HG03103 (cell line): ENCODE data around the gene SNAPC3.
"Not testable (repeated sequence)": the region's sequence is repeated elsewhere in the genome, so short reads cannot be mapped to it uniquely, and the experiment has no call there.

Experiments used
- ATAC-seq: cut with Tn5 transposase; IDR thresholded peaks from one replicate; pipeline ENCODE4 v1.9.1; 2021; ENCODE audit warnings: low read depth; ENCODE audit not compliant: unreplicated experiment

The SNAPC3 gene

GRCh38 chr9:15421990-15422371 is 695 bp upstream of the SNAPC3 start:
- no peak for ATAC-seq

- ATAC-seq: peak; percentile 1
Measured at GRCh38 chr9:15423231-15423985, 732 bp downstream of the SNAPC3 start.

GRCh38 chr9:15426019-15426418 is 3.3 kb downstream of the SNAPC3 start:
- ATAC-seq: peak; percentile 50

DNA sequence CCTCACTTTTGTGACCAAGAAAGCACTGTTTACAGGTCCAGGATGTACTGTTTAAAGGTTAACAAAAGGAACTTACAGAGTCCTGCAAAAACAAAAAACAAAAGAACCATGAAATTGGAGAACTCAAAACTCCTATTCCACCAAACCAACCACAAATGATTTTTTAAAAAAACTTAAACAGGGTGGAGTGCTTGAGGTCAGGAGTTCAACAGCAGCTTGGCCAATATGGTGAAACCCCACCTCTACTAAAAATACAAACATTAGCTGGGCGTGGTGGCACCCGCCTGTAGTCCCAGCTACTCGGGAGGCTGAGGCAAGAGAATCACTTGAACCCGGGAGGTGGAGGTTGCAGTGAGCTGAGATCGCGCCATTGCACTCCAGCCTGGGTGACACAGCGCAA is 5.0 kb downstream of the SNAPC3 start:
- ATAC-seq: not testable (repeated sequence)

- ATAC-seq: no peak
Measured at GRCh38 chr9:15430920-15431844, 8.5 kb downstream of the SNAPC3 start.

DNA sequence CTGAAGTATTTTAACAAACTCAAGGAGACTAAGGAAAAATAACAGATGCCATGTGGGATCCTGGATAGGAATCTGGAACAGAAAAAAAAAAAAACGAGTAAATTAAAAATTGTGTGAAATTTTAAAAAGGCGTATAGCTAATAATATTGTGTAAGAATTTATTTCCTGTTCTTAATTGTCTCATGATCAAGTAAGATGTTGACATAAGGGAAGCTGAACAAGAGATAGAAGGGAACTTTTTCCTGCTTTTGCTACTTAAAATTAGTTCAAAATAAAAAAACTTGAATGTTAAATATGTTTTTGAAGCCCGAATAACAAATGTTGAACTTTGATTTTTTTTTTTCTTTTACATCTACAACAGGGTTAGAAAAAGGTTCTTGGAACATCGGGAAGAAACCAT is 10.5 kb downstream of the SNAPC3 start:
- no peak for ATAC-seq

- peak; percentile 43 for ATAC-seq
Measured at GRCh38 chr9:15433661-15434060, 11.0 kb downstream of the SNAPC3 start.

DNA sequence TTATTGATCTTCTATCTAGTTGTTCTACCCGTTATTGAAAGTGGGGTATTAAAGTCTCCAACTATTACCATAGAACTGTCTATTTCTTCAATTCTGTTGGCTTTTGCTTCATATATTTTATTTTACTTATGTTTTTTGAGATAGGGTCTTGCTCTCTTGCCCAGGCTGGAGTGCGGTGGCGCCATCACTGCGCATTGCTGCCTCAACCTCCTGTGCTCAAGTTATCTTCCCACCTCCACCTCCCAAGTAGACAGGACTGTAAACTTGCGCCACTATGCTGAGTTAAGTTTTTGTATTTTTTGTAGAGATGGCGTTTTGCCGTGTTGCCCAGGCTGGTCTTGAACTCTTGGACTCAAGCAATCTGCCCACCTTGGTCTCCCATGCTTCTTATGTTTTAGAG is 16.2 kb downstream of the SNAPC3 start:
- ATAC-seq: no peak

DNA sequence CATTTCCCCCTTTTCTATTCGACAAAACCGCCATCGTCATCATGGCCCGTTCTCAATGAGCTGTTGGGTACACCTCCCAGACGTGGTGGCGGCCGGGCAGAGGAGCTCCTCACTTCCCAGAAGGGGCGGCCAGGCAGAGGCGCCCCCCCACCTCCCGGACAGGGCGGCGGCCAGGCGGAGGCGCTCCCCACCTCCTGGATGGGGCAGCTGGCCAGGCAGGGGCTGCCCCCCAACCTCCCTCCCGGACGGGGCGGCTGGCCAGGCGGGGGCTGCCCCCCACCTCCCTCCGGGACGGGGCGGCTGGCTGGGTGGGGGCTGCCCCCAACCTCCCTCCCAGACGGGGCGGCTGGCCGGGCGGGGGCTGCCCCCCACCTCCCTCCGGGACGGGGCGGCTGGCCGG is 19.2 kb downstream of the SNAPC3 start:
- ATAC-seq: not testable (repeated sequence)

DNA sequence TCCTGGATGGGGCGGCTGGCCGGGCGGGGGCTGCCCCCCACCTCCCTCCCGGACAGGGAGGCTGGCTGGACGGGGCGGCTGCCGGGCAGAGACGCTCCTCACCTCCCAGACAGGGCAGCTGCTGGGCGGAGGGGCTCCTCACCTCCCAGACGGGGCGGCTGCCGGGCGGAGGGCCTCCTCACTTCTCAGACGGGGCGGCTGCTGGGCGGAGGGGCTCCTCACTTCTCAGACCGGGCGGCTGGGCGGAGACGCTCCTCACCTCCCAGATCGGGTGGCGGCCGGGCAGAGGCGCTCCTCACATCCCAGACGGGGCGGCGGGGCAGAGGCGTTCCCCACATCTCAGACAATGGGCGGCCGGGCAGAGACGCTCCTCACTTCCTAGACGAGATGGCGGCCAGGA is 19.6 kb downstream of the SNAPC3 start:
- ATAC-seq: not testable (repeated sequence)

- no peak for ATAC-seq
Measured at GRCh38 chr9:15444141-15444540, 21.5 kb downstream of the SNAPC3 start.

DNA sequence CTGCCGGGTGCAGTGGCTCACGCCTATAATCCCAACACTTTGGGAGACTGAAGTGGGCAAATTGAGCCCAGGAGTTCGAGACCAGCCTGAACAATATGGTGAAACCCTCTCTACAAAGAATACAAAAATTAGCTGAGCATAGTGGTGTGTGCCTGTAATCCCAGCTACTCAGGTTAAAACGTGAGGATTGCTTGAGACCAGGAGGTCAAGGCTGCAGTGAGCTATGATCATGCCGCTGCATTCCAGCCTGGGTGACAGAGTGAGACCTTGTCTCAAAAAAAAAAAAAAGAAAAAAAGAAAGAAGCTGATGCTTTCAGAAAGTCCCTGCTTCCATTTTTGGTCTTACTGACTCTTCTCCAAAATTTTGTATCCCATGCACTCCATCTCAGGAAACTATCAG is 31.3 kb downstream of the SNAPC3 start:
- ATAC-seq: no peak

- ATAC-seq: no peak
Measured at GRCh38 chr9:15461056-15461455, 38.4 kb downstream of the SNAPC3 start.

DNA sequence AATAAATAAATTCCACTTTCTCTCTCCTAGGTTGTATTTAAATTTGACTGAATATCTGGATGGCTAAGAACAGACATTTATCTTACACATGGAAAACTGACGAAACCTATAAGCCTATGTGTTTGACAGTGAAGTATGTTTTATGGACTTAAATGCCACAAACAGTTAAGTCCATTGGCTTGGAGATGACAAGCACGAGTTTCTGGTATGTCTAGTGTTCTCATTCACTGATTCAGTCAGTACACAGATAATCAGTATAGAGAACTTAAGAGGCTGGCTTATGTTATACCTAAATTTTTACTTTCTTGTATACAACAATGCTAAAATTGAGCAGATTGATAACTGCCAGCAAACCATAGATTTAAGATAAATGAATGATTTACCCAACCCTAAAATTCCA is 38.9 kb downstream of the SNAPC3 start:
- no peak for ATAC-seq

GRCh38 chr9:15468145-15468544 is 45.5 kb downstream of the SNAPC3 start:
- no peak for ATAC-seq

DNA sequence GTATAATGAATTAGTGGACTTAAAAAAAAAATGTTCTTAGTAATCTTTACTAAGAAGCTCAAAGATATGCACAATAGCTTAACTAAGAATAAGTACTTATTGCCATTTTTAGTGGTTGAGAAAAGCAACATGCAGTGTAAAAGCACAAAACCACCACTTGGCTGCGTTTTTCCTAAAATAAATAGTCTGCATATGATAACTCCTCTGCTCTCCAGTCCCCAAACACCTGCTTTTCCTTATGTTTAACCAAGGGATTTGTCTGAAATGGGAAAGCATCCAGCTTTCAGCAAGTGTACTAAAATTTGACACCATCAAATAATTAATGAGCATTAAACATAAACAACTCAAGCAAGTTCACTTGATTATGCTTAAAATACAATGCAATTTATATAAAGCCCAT is 46.7 kb downstream of the SNAPC3 start:
- ATAC-seq: no peak

DNA sequence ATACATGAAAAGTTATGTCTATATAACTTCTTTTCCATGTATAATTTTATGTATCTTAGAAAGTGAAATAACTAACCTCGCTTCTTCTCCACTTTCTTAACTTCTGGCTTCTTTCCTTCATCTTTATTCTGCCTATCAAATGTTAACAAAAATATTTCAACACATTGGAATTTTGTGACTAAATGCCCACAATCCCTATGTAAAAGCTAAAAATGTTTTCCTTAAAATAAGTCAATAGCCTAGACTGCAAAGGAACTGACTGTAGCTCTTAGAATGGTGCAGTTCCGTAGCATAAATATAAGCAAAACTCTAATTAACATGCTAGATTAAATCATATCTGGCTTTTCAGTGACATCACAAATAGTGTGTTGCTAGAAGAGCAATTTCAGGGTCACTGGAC is 47.2 kb downstream of the SNAPC3 start:
- no peak for ATAC-seq

GRCh38 chr9:15475923-15476536 is 53.4 kb downstream of the SNAPC3 start:
- ATAC-seq: no peak

DNA sequence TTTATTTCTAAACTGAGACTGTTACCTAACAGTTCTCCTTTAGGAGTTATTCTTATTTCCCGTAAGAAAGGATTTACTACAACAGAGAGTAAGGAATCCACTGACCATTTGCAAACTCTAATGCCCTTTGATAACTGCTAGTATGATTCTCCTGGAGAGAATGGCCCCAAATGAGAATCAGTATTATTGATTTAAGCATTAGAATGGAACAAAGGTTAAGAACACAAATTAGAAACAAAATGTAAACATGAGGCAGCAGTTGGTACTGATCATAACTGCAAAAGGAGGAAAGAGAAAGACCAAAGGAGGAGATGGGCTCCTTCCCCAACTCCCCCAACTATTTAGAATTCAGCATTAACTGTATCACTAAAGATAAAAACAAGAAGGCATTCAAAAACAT is 57.4 kb downstream of the SNAPC3 start:
- ATAC-seq: no peak

GRCh38 chr9:15482146-15482545 is 59.5 kb downstream of the SNAPC3 start:
- no peak for ATAC-seq

GRCh38 chr9:15484802-15485201 is 62.1 kb downstream of the SNAPC3 start:
- no peak for ATAC-seq
